GM21717 (cell line): Measurements from ENCODE around the gene LGR6.

Experiments used
- ATAC-seq: cut with Tn5 transposase; IDR thresholded peaks from one replicate; pipeline ENCODE4 v1.9.1; 2021; ENCODE audit warnings: mild to moderate bottlenecking, moderate library complexity; ENCODE audit not compliant: unreplicated experiment

LGR6 gene

DNA sequence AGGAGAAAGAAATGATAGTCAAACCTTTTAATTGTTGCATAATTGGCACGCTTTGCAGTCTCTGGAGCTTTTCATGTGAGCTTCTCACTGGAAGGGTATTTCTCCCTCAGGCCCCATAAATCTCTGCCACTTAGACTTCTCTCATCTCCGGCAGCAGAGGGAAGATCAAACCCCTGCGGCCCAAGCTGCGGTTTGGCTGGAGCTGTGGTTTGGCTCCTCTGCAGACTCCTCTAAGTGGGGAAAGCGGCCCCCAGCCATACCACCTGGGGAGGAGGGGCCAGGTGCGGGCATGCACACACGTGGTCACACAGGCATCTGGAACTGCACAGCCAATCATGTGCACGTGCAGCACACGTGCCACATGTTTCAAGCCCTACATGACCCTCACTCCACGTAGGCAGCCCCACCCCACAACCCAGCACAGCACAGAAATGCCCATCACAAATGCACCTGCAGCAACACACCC is 89.8 kb downstream of the LGR6 start:
- ATAC-seq: no peak

DNA sequence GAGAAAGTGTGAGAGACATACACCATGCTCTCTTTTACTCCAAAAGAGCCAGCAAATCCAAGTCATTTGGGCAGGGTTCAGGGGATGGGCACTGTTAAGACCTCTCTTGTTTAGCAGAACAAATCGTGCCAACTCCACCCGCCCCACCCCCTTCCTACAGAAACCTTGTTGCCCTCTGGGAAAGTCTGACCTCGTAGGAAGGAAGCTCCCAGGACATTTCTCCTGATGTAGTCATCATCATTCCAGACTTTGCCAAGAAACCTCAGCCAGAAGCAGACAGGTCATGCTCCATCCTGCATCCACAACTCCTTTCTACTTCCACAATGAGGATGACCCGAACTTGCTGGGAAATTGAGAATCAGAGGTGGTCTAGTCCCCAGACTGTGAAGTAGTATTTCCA is 90.4 kb downstream of the LGR6 start:
- no peak for ATAC-seq

DNA sequence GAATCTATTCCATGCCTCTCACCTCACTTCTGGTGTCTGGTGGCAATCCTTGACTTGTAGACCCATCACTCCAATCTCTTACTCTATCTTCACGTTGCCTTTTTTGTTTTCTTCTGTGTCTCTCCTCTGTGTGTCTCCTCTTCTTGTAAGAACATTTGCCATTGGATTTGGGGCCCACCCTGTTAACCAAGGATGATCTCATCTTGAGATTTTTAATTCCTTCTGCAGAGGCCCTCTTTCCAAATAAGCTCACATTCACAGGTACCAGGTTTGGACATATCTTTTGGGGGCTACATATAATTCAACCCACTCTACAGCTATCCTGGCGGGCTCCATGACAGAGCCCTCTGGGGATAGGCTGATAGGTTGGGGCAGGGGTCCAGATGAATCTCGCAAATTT is 92.3 kb downstream of the LGR6 start:
- no peak for ATAC-seq

DNA sequence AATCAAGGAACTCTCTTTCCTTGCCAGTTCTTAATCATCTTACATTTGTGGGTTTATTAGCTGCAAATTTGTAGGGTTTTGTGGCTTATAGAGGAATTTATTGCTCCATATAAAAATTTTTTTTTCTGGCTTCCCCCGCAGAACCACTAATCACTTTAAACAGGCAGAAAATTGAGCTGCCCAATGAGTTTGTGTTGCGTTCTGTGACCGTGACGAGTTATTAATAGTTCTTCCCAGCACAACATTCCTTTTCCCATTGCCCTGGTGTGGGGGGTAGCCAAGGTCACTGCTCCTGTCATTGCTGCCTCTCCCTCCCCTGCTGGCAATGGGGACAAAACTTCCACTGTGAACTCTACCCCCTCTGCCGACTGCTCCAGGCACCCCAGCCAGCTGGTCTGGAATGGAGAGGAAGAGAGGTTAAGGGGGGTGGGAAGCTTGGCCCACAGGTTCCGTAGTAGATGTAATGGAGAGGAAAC is 93.1 kb downstream of the LGR6 start:
- ATAC-seq: no peak

DNA sequence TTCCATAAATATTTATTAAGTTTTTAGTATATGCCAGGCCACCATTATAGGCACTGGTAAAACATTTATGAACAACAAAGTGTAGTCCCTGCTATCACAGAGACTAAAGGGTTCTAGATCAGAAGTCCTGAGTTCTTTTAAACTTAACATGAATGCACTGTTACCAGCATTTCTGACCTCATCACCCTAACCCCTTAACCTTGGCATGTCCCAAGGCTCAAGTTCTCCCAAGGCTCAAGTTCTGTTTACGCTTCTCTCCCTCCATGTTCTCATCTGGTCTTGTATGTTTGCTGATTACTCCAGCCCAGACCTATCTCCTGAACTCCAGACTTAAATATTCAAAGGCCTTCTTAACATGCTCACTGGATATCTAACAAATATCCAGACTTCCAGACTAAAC is 93.6 kb downstream of the LGR6 start:
- no peak for ATAC-seq

DNA sequence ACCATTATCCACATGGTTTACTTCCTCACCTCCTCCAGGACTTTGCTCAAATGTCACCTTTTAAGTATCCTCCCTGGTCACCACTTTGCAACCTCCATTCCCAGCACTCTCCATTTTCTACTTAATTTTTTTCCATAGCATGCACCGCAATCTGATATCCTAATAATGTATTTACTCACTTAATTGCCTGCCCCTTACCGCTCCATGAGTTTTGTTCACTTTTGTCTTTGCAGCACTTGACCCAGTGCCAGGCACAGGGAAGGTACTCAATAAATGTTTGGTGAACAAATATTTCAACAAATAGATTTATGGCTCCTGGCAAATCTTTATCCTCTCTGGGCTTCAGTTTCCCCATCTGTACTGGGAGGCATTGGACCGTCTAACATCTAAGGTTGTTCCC is 94.6 kb downstream of the LGR6 start:
- no peak for ATAC-seq

DNA sequence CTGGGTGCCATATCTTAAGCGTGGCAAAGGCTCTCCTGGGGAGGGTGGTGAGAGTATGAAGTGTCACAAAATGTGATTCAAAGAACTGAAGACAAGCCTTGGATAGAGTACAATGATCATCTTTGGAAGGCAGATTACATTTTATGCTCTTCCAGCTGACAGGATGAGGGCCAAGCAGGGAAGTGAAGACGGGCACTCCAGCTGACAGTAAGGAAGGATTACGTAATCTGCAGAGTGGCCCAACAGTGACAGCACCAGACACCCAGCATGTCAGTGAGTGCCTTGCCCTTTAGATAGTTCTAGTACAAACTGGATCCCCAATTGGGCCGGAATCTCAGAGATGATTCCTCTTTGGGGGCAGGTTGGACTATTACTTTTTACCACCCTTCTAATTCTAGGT is 95.4 kb downstream of the LGR6 start:
- no peak for ATAC-seq

DNA sequence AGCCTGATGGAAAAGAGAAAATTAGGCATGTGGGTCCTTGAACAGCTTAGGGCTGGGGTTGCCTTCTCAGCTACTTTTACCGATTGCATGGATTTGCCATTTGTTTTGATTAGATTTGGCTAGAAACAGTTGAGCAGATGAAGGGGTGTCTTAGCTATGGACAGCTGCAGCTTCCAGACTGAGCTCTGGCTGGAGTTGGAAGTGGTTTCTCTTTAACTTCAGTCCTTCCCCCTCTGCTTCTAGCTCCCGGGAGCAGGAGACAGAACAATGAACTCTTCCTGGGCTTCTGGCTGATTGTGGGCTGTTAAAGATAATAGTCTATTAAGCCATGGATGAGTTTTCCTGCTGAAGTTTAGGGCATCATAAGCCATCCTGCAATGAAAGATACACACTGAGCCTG is 97.4 kb downstream of the LGR6 start:
- ATAC-seq: no peak

DNA sequence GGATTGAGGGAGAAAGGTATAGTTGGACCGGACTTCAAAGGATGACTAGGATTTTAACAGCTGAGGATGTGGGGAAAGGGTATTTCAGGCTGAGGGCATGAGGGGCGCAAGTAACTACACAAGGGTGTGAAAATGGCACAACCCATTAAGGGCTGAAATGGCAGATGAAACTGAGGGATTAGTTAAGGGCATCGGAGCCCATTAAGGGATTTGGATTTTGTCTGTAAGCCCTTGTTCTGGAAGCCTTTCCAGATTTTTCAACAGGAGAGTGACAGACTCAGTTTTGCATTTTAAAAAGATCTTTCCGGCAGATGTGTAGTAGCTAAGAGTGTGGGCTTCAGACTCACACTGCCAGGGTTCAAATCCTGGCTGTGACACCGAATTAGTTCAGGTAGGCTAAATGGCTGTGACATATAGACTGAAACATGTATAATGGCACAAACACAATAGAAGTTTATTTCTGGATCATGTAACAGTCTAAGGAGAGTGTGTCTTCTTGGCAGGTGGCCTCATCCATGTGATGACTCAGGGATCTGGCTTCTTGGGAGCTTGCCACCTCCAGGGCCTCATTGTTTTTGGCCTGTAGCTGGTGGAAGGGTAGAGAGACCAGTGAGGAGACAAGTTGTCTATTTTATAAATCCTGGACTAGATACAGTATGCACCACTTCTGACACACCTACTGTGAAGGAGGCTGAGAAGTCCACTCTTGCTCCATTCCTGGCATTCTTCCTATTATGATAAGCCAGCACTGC is 98.5 kb downstream of the LGR6 start:
- ATAC-seq: no peak

DNA sequence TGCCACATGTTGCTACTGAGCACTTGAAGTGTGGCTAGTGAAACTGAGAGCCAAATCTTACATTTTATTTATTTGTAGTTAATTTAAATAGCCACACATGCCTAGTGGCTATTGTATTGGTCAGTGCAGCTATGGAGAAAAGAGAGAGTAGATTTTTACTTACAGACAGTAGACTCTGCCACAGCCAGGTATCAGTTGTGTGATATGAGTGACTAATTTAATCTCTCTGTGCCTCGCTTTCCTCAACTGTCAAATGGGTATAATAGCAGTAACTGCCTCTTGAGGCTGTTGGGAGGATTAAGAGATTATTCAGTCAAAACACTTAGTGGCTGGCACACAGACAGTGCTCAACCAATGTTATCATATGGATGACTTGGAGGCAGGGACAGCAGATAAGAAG is 99.2 kb downstream of the LGR6 start:
- no peak for ATAC-seq

DNA sequence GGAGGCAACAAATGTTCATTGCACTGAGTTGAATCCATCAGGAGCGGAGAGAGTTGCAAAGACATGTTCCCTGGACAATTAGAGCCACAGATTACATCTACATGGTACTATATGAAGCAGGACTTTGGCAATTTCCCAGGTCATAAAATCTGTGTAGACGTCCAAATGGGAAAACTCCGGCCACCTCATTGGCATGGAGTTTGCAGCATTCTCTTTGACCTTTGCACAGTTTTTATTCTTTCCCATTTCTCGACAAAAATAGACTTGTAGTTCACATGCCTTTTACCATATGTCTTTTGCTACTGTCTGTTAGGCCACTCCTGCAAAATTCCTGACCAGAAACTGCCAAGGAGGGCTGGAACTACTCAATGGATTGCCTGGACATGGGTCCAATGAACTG is 100.0 kb downstream of the LGR6 start:
- ATAC-seq: no peak

DNA sequence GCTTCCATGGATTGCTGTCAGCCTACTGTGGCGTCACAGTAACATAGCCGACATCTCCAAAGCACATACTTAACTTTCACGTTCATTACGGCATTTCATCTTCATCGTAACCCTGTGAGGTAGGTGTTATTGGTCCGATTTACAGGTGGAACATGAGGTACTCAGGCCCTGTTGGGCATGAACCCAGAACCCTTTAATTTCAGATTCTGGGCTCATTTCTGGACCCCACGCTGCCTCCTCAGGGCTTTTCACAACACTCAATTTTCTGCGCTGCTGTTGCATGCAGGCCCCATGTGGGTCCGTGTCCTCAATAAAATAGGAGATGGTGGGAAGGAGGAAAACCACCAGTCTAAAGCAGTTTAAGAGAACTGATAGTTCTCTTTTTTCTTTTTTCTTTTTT is 108.6 kb downstream of the LGR6 start:
- ATAC-seq: no peak

DNA sequence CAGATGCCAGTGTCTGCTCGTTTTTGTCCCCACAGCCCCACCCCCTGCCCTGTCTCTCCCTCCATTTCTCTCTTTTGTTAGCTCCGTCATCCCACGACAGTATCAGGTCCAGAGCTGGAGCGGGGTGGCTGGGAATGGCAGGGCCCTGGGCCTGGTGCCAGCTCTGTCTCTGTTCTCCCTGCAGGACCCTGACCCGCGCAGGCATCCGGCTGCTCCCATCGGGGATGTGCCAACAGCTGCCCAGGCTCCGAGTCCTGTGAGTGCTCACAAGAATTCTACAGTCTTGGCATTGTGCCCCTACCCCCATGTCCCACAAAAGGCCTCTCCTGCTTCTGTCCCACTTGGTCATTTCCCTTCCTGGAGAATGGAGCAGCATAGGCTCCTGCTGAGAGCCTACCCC is 110.8 kb downstream of the LGR6 start:
- ATAC-seq: no peak

DNA sequence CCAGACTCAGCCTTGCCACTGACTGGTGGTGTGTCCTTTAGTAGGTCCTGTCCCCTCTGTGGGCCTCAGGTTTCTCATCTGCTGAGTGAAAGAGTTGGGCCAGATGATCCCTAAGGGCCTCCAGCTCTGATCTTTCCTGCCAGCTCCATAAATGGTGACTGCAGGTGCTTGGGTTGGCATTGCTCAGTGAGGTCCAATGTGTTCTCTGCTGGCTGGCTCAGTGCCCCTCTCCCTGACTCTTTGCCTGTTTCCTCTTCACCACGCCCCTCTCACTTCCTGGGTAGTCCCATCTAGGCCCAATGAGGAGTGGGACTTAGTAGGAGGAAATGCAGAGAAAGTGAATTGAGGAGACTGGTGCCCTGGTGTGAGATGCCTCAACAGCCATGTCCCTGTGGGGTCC is 111.6 kb downstream of the LGR6 start:
- ATAC-seq: no peak

DNA sequence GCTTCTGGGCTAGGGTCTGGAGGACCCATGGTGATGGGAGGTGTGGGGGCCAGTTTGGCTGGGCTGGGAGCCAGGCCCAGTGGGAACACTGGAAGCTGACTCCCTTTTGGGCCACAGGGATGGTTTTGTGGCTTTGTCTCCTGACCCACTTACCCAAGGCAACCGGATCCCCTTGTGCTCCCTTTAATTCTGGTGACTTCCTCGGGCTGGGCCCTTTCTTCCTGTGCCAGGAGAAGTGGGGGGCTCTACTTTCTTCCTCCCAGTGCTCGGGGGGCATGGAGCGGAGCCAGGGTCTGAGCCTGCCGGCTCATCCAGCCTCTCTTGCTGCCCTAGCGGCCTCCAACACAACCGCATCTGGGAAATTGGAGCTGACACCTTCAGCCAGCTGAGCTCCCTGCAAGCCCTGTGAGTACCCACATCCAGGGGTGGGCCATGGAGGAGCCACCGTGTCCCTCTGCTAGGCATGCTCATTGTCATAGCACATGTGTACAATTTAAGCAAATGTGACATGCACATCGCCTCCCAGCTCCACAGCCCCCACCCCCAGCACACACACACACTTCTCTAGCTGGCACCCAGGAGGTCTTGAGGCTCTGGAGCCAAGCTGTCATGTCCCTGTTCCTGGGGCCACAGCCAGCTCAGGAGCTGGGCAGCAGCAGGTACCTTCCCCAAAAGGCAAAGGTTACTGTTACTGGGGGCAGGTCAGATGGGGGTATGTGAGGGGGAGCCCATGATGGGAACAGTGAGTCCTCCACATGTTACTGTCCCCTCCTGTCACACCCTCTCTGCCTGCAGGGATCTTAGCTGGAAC is 113.1 kb downstream of the LGR6 start:
- no peak for ATAC-seq

DNA sequence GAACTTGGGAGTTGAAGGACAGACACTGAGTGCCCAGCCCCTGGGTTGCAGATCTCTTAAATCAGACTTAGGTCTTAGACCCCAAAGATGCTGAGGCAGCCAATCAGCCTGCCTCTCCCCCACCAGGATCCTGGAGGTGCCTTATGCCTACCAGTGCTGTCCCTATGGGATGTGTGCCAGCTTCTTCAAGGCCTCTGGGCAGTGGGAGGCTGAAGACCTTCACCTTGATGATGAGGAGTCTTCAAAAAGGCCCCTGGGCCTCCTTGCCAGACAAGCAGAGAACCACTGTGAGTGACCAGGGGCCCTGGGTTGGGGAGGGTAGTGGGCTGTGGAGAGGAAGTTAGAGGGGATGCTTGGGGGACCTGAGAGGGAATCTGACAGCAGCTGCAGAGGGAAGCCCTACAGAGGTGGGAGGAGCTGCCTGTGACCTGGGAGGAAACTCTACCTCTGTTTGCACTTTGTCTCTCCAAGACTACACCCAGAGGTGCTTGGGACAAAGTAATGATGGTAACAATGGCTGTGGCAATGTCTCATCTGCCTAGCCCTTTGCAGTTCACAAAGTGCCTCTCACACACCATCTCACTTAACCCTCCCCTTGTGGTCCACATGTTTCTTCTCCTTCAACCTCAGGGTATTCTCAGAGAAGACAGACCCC is 116.6 kb downstream of the LGR6 start:
- no peak for ATAC-seq

DNA sequence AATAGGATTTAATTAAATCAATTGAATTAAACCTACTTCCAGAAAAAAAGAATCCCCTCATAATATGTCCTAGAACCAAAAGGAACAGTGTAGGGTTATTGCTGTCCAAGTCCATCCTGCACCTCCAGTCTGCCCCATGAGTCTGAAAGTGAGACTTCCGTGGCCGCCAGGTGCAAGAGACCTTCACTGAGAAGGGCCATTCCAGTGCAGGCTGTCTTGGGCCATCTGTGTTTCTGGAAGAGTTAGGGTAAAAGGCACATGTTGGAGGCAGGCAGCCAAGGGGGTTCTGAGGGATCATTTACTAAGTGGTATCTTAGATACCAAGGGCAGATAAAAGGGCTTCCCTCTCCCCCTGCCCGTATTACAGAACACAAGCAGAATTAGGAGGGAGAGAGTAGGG is 117.1 kb downstream of the LGR6 start:
- no peak for ATAC-seq

DNA sequence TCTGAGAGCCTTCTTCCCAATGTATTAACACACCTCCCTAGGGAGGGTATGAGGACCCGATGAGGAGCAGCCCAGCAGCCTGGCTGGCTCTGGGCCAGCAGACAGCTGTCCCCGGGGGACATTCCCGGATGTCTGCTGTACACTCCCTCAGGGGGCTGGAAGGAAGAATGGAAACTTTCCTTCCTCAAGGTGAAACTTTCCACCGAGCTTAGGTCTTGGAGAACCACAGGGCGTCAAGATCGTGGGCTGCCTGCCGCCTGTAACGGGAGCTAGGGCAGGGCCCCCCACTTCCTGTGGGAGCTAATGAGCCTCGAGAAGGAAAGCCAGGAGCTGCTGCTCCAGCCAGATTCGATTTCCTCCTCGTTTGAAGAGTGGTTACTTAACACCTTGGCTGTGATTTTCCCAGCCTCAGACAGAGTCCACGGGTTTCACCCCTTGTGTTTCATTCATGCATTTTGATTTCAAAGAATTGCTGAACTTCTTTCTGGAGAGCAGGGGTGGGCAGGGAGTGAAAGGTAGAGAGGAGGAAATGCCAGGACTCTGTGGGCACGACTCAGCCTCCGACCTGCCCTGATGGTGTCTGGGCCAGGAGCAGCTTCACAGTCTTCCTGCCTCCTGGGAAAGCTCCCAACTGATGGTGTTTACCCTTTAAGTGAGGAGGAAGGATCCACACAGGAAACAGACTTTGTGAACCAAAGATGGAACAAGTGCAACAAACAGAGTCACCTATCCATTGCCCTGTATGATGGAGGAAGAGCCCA is 118.5 kb downstream of the LGR6 start:
- no peak for ATAC-seq

DNA sequence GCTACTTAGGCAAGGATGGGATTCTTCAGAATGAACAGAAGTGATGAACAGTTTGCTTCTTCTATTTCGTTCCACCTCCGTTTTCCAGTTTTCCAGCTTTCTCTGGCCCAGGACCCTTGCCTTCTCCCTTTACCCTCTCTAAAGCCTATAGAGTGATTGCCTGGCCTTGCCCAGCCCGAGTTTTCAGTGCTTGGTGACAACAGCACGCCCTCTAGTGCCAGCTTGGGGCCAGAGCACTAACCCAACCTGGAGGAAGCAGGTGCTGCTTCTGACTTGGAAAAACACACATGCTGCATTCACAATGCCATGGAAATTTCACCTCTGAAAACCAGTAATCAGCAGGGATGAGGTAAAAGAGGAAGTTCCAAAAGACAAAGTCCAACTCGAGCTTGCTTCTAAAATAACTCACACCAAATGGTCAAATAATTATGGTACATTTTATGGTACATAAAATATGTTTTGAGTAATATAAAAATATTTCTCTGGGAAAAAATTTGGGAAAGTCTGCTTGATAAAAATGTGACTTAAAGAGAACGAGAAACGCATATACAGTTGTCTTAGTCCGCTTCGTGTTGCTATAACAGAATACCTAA is 122.1 kb downstream of the LGR6 start:
- no peak for ATAC-seq

DNA sequence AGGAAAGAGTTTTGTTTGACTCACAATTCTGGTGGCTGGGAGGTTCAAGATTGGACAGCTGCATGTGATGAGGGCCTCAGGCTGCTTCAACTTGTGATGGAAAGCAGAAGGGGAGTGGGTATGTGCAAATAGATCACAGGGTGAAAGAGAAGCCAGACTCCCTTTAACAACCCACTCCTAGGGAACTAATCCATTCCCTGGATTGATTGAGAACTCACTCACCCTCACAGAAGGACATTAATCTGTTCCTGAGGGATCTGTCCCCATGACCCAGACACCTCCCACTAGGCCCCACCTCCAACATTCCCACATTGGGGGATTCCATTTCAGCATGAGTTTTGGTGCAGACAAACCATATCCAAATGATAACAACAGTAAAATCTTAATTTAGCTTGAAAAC is 122.6 kb downstream of the LGR6 start:
- ATAC-seq: no peak
